PC-3 (cell line): Measurements from ENCODE around the gene PDXK. TPM values are rescaled to one million over a fixed set of nuclear protein-coding genes. Genes with fewer than 3 reads are reported as not detected.

Experiments used
- ATAC-seq: fragments of 200-7000 bp; cut with Tn5 transposase; 2 replicates; pipeline ENCODE4 v1.9.1; 2020; ENCODE audit warnings: mild to moderate bottlenecking, moderate library complexity
- BruUV-seq: library from RNA; stranded (reverse); fragments of 400-500 nt; replicated peaks from 2 replicates; lab custom pipeline; 2021; lab: Mats Ljungman, UMichigan
- CTCF ChIA-PET: fragments of 300-600 bp; sonication (Branson Sonifier 250); formaldehyde crosslinking; loops from one replicate; lab custom pipeline; 2022; ENCODE audit warnings: antibody characterized with exemption; lab: Charles Lee
- POLR2A ChIA-PET: fragments of 300-600 bp; sonication (Branson Sonifier 250); formaldehyde crosslinking; loops from one replicate; lab custom pipeline; 2022; ENCODE audit warnings: antibody characterized with exemption; ENCODE audit not compliant: unreplicated experiment; lab: Charles Lee
- DNase-seq: peaks from one replicate; pipeline ENCODE4 v3.0.0-alpha.2; 2015
- H2AFZ ChIP-seq: fragments of 300-600 bp; sonication (generic); 2 replicates; pipeline ENCODE4 v1.6.0; 2016; ENCODE audit warnings: antibody characterized with exemption, low read length
- H3F3A ChIP-seq: fragments of 300-600 bp; sonication (generic); one replicate; pipeline ENCODE4 v1.6.0; 2017; ENCODE audit warnings: antibody characterized with exemption, low read length, control low read depth, mild to moderate bottlenecking; ENCODE audit not compliant: unreplicated experiment
- H3K27ac ChIP-seq: fragments of 300-600 bp; sonication (generic); 2 replicates; pipeline ENCODE4 v1.5.1; 2016; ENCODE audit warnings: mild to moderate bottlenecking, low read length
- H3K27me3 ChIP-seq: fragments of 300-600 bp; sonication (generic); 2 replicates; pipeline ENCODE4 v1.6.1; 2016; ENCODE audit warnings: low read length, mixed read lengths
- H3K36me3 ChIP-seq: fragments of 300-600 bp; sonication (generic); 2 replicates; pipeline ENCODE4 v1.6.1; 2016; ENCODE audit warnings: low read depth, mixed run types, low read length, mixed read lengths
- H3K4me1 ChIP-seq: fragments of 300-600 bp; sonication (generic); 2 replicates; pipeline ENCODE4 v1.5.1; 2016; ENCODE audit warnings: low read length; ENCODE audit not compliant: insufficient read depth
- H3K4me2 ChIP-seq: fragments of 300-600 bp; sonication (generic); 2 replicates; pipeline ENCODE4 v1.6.0; 2016; ENCODE audit warnings: low read length
- H3K4me3 ChIP-seq: fragments of 300-600 bp; sonication (generic); 2 replicates; pipeline ENCODE4 v1.5.1; 2016; ENCODE audit warnings: mild to moderate bottlenecking, low read length, mixed read lengths
- H3K79me2 ChIP-seq: fragments of 300-600 bp; sonication (generic); 2 replicates; pipeline ENCODE4 v1.6.1; 2017; ENCODE audit warnings: low read length, mixed read lengths
- H3K9ac ChIP-seq: fragments of 300-600 bp; sonication (generic); 2 replicates; pipeline ENCODE4 v1.6.0; 2016; ENCODE audit warnings: mild to moderate bottlenecking, low read length
- H3K9me2 ChIP-seq: fragments of 300-600 bp; sonication (generic); replicated peaks from 2 replicates; pipeline ENCODE4 v1.6.1; 2016; ENCODE audit warnings: mixed run types, low read length, mixed read lengths
- H3K9me3 ChIP-seq: fragments of 300-600 bp; sonication (generic); 2 replicates; pipeline ENCODE4 v1.6.1; 2016; ENCODE audit warnings: low read length, mixed read lengths
- H4K20me1 ChIP-seq: fragments of 300-600 bp; sonication (generic); 2 replicates; pipeline ENCODE4 v1.6.1; 2016; ENCODE audit warnings: low read length, mixed read lengths
- EZH2 ChIP-seq: fragments of 300-600 bp; sonication (generic); IDR thresholded peaks from one replicate; pipeline ENCODE4 v1.6.1; 2017; ENCODE audit warnings: antibody characterized with exemption, mild to moderate bottlenecking, low read length; ENCODE audit not compliant: unreplicated experiment
- EZH2phosphoT487 ChIP-seq: fragments of 300-600 bp; sonication (generic); IDR thresholded peaks from 2 replicates; pipeline ENCODE4 v1.6.1; 2018; ENCODE audit warnings: mild to moderate bottlenecking, antibody characterized with exemption, low read length, borderline replicate concordance
- intact Hi-C: fragments of 100-400 bp; cut with micrococcal nuclease; formaldehyde crosslinking; loops from 2 replicates; pipeline ENCODE4 v1.9.0; 2023
- total RNA-seq: library from RNA; depleted of rRNA; stranded (reverse); fragments of >200 nt; gene quantifications from 2 replicates; pipeline ENCODE4 v1.2.3, GENCODE V29; 2014
- TF ChIP-seq, protein P1 (sequence below): fragments of 300-600 bp; sonication (generic); conservative IDR thresholded peaks from 2 replicates; pipeline ENCODE4 v1.5.1; 2017; ENCODE audit warnings: antibody characterized with exemption, low read depth, mild to moderate bottlenecking, low read length

PDXK gene
- total RNA-seq, 1 experiment from 2014 or later: 464 TPM

DNA sequence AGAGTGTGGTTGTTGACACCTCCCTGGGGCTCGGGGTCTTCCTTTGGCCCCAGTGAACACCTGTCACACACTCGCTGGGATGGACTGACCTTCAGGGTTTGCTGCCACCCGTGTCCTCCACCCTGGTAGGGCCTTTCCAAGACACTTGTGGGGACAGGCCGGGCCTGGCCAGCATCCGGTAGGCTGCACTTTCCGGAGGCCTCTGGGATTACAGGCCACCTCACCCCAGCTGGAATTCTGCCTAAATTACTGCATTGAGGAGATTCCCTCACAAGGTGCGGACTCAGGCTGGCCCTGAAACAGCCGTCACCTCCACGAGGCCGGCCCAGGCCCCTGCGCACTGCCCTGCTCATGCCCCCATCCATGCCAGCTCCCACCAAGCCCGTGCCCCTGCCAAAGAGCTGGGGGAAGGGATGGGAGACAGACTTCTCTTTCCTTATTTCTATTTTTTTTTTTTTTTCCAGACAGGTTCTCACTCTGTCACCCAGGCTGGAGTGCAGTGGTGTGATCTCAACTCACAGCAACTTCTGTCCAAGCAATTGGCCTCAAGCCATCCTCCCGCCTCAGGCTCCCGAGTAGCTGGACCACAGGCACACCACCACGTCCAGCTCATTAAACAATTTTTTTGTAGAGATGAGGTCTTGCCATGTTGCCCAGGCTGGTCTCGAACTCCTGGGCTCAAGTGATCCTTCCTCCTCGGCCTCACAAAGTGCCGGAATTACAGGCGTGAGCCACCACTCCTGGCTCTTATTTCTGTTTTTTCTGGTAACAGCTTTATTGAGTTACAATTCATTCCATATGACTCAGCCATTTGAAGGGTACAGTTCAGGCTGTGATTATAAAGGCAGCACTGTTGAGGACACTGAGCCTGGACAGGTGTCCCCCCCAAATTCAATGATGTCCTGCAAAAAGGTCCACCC lies 45.9 kb downstream of the PDXK start:
- Histone ChIP-seq H3K27ac (peak overlapping the region; percentile 45), H2AFZ (no peak overlapping the region), H3K4me1 (peaks cover 33% of the 10 kb centered on the region), H3K27me3 (no peaks in the 10 kb centered on the region), H3K4me2 (no peak overlapping the region), H3K9ac (no peak overlapping the region), H4K20me1 (no peaks in the 10 kb centered on the region), H3K9me3 (no peaks in the 10 kb centered on the region), H3K9me2 (no peaks in the 10 kb centered on the region), H3K36me3 (peaks cover 29% of the 10 kb centered on the region), H3K4me3 (no peak overlapping the region), H3K79me2 (no peaks in the 10 kb centered on the region), H3F3A (peaks cover 5% of the 10 kb centered on the region)
- ATAC-seq (peak; percentile 10), DNase-seq (peak; percentile 54)
- POLR2A ChIA-PET: interaction anchor here (0.7 kb wide), 1 partner anchor 15 kb away, joined by 3 read pairs; no protein-coding TSS in a partner anchor
- intact Hi-C loops: no loop called here
- CTCF ChIA-PET: no interaction called here
- no TSS peak for BruUV-seq
- TF ChIP-seq EZH2phosphoT487 (no peak), EZH2 (no peak)
- TF ChIP-seq, protein P1, sequence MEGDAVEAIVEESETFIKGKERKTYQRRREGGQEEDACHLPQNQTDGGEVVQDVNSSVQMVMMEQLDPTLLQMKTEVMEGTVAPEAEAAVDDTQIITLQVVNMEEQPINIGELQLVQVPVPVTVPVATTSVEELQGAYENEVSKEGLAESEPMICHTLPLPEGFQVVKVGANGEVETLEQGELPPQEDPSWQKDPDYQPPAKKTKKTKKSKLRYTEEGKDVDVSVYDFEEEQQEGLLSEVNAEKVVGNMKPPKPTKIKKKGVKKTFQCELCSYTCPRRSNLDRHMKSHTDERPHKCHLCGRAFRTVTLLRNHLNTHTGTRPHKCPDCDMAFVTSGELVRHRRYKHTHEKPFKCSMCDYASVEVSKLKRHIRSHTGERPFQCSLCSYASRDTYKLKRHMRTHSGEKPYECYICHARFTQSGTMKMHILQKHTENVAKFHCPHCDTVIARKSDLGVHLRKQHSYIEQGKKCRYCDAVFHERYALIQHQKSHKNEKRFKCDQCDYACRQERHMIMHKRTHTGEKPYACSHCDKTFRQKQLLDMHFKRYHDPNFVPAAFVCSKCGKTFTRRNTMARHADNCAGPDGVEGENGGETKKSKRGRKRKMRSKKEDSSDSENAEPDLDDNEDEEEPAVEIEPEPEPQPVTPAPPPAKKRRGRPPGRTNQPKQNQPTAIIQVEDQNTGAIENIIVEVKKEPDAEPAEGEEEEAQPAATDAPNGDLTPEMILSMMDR: no peak

DNA sequence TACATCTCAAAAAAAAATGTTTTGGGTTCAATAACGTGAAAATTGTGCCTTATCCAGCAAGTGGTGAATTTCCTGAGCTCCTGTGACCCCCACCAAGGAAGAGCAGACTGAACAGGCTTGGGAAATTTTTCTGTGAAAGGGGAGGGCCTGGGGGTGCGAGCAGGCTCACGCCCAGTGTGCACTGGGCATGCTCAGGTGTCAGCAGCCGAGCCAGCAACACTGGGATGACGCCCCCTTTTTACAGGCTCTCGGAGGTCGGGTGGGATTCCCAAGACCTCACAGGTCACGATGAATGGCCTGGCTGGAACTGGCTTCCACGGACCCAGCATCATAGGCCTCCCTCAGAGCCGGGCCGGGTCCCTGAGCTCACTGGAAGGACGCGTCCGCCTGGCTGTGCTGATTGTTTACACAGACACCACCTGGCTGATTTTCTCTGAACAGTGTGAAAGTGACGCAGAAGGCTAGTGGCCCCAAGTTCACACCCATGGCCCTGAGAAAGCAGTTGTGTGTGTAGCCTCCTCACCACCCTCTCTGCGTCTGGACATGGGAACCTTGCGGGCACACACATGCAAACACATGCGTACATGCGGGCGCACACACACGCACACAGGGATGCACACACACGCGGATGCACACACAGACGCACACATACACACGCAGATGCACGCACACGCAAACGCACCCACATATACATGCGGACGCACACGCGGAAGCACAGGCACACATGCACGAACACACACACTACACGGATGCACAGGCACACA lies 48.0 kb downstream of the PDXK start:
- Histone ChIP-seq H3K36me3 (peaks cover 13% of the 10 kb centered on the region; the same call in 1 of the 2 replicates), H4K20me1 (no peaks in the 10 kb centered on the region), H3K27ac (peak overlapping the region; percentile 97), H3K4me1 (peaks cover 33% of the 10 kb centered on the region), H3F3A (peaks cover 5% of the 10 kb centered on the region), H2AFZ (no peak overlapping the region), H3K9ac (peak overlapping the region; percentile 89; the same call in 1 of the 2 replicates), H3K4me2 (no peak overlapping the region), H3K27me3 (no peaks in the 10 kb centered on the region), H3K79me2 (no peaks in the 10 kb centered on the region), H3K4me3 (no peak overlapping the region), H3K9me3 (no peaks in the 10 kb centered on the region), H3K9me2 (no peaks in the 10 kb centered on the region)
- DNase-seq (no peak), ATAC-seq (no peak)
- BruUV-seq: no TSS peak
- POLR2A ChIA-PET: no interaction called here
- CTCF ChIA-PET: no interaction called here
- TF ChIP-seq EZH2 (no peak), EZH2phosphoT487 (no peak)
- TF ChIP-seq, protein P1: no peak
- intact Hi-C loops: no loop called here
